Mesothelial cell of epicardium (in vitro differentiated cells): ENCODE results near the gene ME1. TPM values are rescaled to one million over a fixed set of nuclear protein-coding genes. Genes with fewer than 3 reads are reported as not detected.

Experiments
- DNase-seq, 2 experiments: peaks; one replicate each; pipeline ENCODE4 v3.0.0; 2021; ENCODE audit warnings: low spot score in 2 of 2; ENCODE audit not compliant: unreplicated experiment in 2 of 2
- H3K27ac Mint-ChIP-seq: 2 replicates; pipeline ENCODE4 v1.8.0; 2021; ENCODE audit warnings: mixed read lengths
- H3K27me3 Mint-ChIP-seq: 2 replicates; pipeline ENCODE4 v1.8.0; 2021; ENCODE audit warnings: low read depth, mixed read lengths
- H3K36me3 Mint-ChIP-seq: 2 replicates; pipeline ENCODE4 v1.8.0; 2021; ENCODE audit warnings: mixed read lengths
- H3K4me1 Mint-ChIP-seq: 2 replicates; pipeline ENCODE4 v1.8.0; 2021; ENCODE audit warnings: mixed read lengths
- H3K4me3 Mint-ChIP-seq: 2 replicates; pipeline ENCODE4 v1.8.0; 2021; ENCODE audit warnings: mild to moderate bottlenecking, moderate library complexity, mixed read lengths
- H3K9me3 Mint-ChIP-seq: 2 replicates; pipeline ENCODE4 v1.8.0; 2021; ENCODE audit warnings: mixed read lengths
- total RNA-seq: library from RNA; stranded (reverse); gene quantifications from 3 replicates; pipeline ENCODE4 v1.2.1, GENCODE V29; 2021
- TF ChIP-seq, protein P1 (sequence below): fragments of 200-600 bp; sonication (generic); IDR thresholded peaks from one replicate; pipeline ENCODE4 v1.5.0; 2021; ENCODE audit warnings: antibody characterized with exemption; ENCODE audit not compliant: unreplicated experiment

ME1 gene
- total RNA-seq, 1 donor from 2014 or later, result 9.0 TPM

DNA sequence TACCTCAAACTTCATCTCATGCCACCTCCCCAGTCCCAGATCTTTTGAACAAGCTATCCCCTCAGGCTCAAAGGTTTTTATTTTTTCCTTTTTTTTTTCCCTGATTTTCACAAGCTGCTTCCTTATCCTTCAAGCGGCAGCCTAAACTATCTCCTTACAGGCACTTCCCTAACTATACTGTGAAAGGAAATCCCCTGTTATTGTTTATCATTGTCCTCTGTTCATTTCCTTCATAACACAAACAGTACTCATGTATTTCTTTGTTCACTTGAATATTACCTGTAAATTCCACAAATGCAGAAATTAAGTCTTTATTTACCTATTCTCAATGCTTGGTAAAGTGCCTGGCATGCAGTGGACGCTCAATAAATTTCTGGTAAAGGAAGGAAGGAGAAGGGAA, 48.9 kb downstream of the ME1 start:
- TF ChIP-seq, protein P1, sequence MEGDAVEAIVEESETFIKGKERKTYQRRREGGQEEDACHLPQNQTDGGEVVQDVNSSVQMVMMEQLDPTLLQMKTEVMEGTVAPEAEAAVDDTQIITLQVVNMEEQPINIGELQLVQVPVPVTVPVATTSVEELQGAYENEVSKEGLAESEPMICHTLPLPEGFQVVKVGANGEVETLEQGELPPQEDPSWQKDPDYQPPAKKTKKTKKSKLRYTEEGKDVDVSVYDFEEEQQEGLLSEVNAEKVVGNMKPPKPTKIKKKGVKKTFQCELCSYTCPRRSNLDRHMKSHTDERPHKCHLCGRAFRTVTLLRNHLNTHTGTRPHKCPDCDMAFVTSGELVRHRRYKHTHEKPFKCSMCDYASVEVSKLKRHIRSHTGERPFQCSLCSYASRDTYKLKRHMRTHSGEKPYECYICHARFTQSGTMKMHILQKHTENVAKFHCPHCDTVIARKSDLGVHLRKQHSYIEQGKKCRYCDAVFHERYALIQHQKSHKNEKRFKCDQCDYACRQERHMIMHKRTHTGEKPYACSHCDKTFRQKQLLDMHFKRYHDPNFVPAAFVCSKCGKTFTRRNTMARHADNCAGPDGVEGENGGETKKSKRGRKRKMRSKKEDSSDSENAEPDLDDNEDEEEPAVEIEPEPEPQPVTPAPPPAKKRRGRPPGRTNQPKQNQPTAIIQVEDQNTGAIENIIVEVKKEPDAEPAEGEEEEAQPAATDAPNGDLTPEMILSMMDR, result no peak
- Mint-ChIP-seq H3K27me3 (no peaks in the 10 kb centered on the region), H3K27ac (no peak overlapping the region), H3K4me1 (peaks cover 27% of the 10 kb centered on the region), H3K4me3 (no peak overlapping the region), H3K9me3 (no peaks in the 10 kb centered on the region), H3K36me3 (peaks cover 2% of the 10 kb centered on the region)
- DNase-seq, result no peak

DNA sequence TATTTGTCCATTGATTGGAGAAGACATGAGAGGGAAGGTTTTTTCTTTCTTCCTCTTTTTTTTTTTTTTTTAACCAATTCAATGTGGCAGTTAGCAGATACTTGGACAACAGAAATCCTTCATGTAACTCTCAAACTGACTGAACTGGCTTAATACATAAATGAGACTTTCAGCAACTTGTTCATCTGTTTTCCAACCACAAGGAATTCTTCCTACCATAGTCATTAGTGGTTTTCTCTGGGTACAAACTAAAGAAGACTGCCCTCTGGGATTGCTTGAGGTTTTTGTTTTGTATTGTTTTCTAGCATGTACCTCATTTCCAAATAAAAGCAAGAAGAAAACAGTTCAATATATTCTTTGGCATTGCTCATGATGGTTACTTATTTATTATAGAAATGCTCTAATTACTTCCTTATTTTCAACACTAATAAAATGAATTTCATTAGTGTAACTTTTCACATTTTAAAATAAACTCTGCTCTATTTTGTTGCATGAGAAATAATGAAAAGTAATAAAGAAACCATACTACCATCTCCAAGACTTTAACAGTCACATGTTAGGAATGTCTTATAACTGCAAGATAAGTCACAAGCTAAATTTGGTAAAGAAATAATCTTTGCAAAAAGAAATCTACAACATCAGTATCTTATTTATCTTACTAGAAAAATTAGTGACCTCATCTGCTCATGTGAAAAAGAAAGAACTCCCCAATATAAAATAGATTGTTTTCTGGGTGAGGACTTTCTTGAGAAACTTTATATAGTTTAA, 52.0 kb downstream of the ME1 start:
- peaks cover 10% of the 10 kb centered on the region for H3K36me3 Mint-ChIP-seq
- H3K4me3 Mint-ChIP-seq, result no peak overlapping the region
- H3K9me3 Mint-ChIP-seq, result no peaks in the 10 kb centered on the region
- no peak overlapping the region for H3K27ac Mint-ChIP-seq
- H3K4me1 Mint-ChIP-seq, result peaks cover 7% of the 10 kb centered on the region
- no peaks in the 10 kb centered on the region for H3K27me3 Mint-ChIP-seq
- TF ChIP-seq, protein P1, result no peak
- no peak for DNase-seq

DNA sequence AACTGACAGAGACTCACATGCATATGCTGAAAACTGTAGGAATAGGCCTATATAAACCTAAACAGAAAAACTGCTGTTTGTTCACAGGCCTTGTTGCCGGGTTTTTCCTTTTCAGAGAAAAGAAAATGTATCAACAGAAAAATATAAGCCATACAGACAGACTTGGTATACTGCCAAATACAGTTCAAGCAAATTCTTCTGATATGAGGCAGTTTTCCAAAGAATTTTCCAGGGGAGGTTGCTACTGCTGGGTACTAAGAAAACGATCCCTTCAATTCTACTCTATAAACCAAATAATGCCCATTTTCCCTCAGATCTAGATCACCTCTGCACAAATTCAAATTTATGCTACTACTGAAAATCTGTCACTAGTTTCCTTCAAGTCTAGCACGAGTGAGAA, 59.4 kb downstream of the ME1 start:
- Mint-ChIP-seq H3K27ac (peak overlapping the region; percentile 81), H3K27me3 (no peaks in the 10 kb centered on the region), H3K4me1 (peaks cover 23% of the 10 kb centered on the region), H3K9me3 (no peaks in the 10 kb centered on the region), H3K4me3 (no peak overlapping the region), H3K36me3 (peaks cover 10% of the 10 kb centered on the region)
- DNase-seq, result no peak
- TF ChIP-seq, protein P1, result no peak

DNA sequence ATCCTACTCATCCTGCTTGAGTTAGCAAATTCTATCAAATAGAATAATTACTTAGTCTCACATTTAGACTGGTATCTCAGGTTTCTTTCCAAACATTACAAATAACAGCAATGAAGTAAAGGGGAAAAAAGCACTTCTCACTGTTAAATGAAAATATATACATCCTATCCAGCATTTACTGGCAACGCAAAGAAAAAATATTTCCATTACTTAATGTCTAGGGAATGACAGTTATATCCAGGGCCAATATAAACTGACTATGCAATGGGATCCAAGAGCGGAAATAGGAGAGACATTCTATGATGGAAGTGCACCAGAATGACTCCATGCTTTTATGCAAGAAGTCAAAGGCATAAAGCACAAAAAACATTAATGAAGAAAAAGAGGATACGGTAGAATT, 60.3 kb downstream of the ME1 start:
- peaks cover 9% of the 10 kb centered on the region for H3K36me3 Mint-ChIP-seq
- peak overlapping the region; percentile 84 for H3K27ac Mint-ChIP-seq
- TF ChIP-seq, protein P1, result no peak
- no peaks in the 10 kb centered on the region for H3K27me3 Mint-ChIP-seq
- H3K4me1 Mint-ChIP-seq, result peaks cover 28% of the 10 kb centered on the region
- no peak overlapping the region for H3K4me3 Mint-ChIP-seq
- H3K9me3 Mint-ChIP-seq, result no peaks in the 10 kb centered on the region
- DNase-seq, result no peak

DNA sequence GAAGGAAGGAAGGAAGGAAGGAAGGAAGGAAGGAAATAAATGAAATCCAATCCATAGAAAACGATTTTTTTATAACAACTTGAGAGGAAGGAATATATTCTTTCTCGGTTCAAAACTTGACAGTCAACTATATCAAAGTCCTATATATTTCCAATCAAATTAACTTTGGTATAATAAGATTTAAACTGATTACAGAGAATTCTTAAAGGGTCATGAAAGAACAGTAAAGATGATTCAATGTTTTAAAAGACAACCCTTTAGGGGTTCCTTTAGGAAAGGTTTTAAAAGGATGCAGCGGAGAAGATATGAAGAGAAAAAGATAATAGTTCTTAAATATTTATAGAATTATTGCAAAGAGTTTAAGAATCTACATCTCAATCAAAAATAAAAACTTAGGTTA, 61.2 kb downstream of the ME1 start:
- peaks cover under 1% of the 10 kb centered on the region for H3K36me3 Mint-ChIP-seq
- H3K4me3 Mint-ChIP-seq, result no peak overlapping the region
- H3K4me1 Mint-ChIP-seq, result peaks cover 28% of the 10 kb centered on the region
- TF ChIP-seq, protein P1, result no peak
- H3K27ac Mint-ChIP-seq, result no peak overlapping the region
- no peaks in the 10 kb centered on the region for H3K9me3 Mint-ChIP-seq
- no peaks in the 10 kb centered on the region for H3K27me3 Mint-ChIP-seq
- DNase-seq, result no peak
